NCI-H1930 (cell line): ENCODE measurements around the gene BCAS3.

ENCODE experiments used
- DNase-seq, 2 experiments: peaks; one replicate each; lab custom pipeline; 2025; lab: John Stamatoyannopoulos, UW

Gene BCAS3

GRCh38 chr17:61383689-61384201 lies 706.1 kb downstream of the BCAS3 start:
- DNase-seq = no peak

- DNase-seq = no peak
These were observed 706.7 kb downstream of the BCAS3 start for GRCh38 chr17:61384354-61384691.

- DNase-seq = no peak
These were observed 707.3 kb downstream of the BCAS3 start for GRCh38 chr17:61384692-61385576.

GRCh38 chr17:61385577-61386236 lies 708.1 kb downstream of the BCAS3 start:
- DNase-seq = no peak

- no peak for DNase-seq
These were observed 708.6 kb downstream of the BCAS3 start for GRCh38 chr17:61386251-61386650.

- no peak for DNase-seq
These were observed 709.4 kb downstream of the BCAS3 start for GRCh38 chr17:61387011-61387410.

- DNase-seq = no peak
These were observed 710.1 kb downstream of the BCAS3 start for GRCh38 chr17:61387511-61388305.

- DNase-seq = no peak
These were observed 711.1 kb downstream of the BCAS3 start for GRCh38 chr17:61388561-61389356.

GRCh38 chr17:61389670-61390478 lies 712.2 kb downstream of the BCAS3 start:
- peak; percentile 30 to 35 for DNase-seq

- no peak for DNase-seq
These were observed 712.8 kb downstream of the BCAS3 start for GRCh38 chr17:61390479-61390791.

- no peak for DNase-seq
These were observed 714.1 kb downstream of the BCAS3 start for GRCh38 chr17:61391595-61392291.

GRCh38 chr17:61392679-61393078 lies 715.0 kb downstream of the BCAS3 start:
- DNase-seq = no peak

GRCh38 chr17:61393550-61393903 lies 715.9 kb downstream of the BCAS3 start:
- DNase-seq = no peak

- no peak for DNase-seq
These were observed 716.4 kb downstream of the BCAS3 start for GRCh38 chr17:61393904-61394629.

GRCh38 chr17:61394630-61395408 lies 717.2 kb downstream of the BCAS3 start:
- no peak for DNase-seq

GRCh38 chr17:61395409-61395982 lies 717.8 kb downstream of the BCAS3 start:
- DNase-seq = no peak

- DNase-seq = no peak
These were observed 718.4 kb downstream of the BCAS3 start for GRCh38 chr17:61395983-61396585.

GRCh38 chr17:61396586-61397085 lies 719.0 kb downstream of the BCAS3 start:
- no peak for DNase-seq
